Thyroid gland (tissue), 4 donors: ENCODE data around the gene AGPAT2.
"Not testable (repeated sequence)": the region's sequence is repeated elsewhere in the genome, so short reads cannot be mapped to it uniquely, and the experiment has no call there.

Source experiments
- POLR2A ChIP-seq, 2 donors: fragments of 450-650 bp; IDR thresholded peaks; one replicate each; pipeline ENCODE4 v1.6.1; 2017; ENCODE audit warnings: antibody characterized with exemption in 2 of 2, mild to moderate bottlenecking in 2 of 2, moderate library complexity in 1 of 2
- TF ChIP-seq, protein P1 (sequence below), 6 experiments: fragments of 200-600 bp in 3 of 6; fragments of 450-650 bp in 3 of 6; sonication (generic) in 3 of 6; IDR thresholded peaks; one replicate each; pipeline ENCODE4 v1.5.1; 2016 to 2019; ENCODE audit warnings: antibody characterized with exemption in 6 of 6, mild to moderate bottlenecking in 2 of 6, inconsistent platforms in 1 of 6, moderate library complexity in 1 of 6

DNA sequence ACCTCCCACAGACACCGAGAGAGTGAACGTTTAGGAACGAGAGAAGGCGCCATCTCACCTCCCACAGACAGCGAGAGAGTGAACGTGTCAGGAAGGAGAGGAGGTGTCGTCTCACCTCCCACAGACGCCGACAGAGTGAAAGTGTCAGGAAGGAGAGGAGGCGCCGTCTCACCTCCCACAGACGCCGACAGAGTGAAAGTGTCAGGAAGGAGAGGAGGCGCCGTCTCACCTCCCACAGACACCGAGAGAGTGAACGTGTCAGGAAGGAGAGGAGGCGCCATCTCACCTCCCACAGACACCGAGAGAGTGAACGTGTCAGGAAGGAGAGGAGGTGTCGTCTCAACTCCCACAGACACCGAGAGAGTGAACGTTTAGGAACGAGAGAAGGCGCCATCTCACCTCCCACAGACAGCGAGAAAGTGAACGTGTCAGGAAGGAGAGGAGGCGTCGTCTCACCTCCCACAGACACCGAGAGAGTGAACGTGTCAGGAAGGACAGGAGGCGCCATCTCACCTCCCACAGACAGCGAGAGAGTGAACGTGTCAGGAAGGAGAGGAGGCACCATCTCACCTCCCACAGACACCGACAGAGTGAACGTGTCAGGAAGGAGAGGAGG lies 54.7 kb downstream of the AGPAT2 start:
- TF ChIP-seq, protein P1, sequence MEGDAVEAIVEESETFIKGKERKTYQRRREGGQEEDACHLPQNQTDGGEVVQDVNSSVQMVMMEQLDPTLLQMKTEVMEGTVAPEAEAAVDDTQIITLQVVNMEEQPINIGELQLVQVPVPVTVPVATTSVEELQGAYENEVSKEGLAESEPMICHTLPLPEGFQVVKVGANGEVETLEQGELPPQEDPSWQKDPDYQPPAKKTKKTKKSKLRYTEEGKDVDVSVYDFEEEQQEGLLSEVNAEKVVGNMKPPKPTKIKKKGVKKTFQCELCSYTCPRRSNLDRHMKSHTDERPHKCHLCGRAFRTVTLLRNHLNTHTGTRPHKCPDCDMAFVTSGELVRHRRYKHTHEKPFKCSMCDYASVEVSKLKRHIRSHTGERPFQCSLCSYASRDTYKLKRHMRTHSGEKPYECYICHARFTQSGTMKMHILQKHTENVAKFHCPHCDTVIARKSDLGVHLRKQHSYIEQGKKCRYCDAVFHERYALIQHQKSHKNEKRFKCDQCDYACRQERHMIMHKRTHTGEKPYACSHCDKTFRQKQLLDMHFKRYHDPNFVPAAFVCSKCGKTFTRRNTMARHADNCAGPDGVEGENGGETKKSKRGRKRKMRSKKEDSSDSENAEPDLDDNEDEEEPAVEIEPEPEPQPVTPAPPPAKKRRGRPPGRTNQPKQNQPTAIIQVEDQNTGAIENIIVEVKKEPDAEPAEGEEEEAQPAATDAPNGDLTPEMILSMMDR (IDR thresholded peaks at IDR 0.05): not testable (repeated sequence)
- not testable (repeated sequence) for TF ChIP-seq POLR2A (IDR thresholded peaks at IDR 0.05)
